ENCODE measurements around the gene SELE. TPM values are rescaled to one million over a fixed set of nuclear protein-coding genes. Genes with fewer than 3 reads are reported as not detected.

The SELE gene
- total and polyA plus RNA-seq, 2 of the 8 experiments (the other 6 are each of a cell fraction or from before 2014, with no cell fraction given): not detected

- Histone ChIP-seq H3K23ac (ENCODE audit: insufficient read length) (no peak overlapping the region), H3K14ac (ENCODE audit: insufficient read length) (no peak overlapping the region), H3K18ac (ENCODE audit: extremely low read depth, low read length) (no peak overlapping the region), H2BK5ac (ENCODE audit: low read depth, low read length) (no peak overlapping the region), H2AK5ac (ENCODE audit: low read depth, low read length) (no peak overlapping the region), H4K5ac (ENCODE audit: insufficient read length, low read depth, low read length) (no peak overlapping the region), H2AFZ (ENCODE audit: low read length) (no peak overlapping the region), H3K23me2 (ENCODE audit: low read depth, low read length) (no peaks in the 10 kb centered on the region), H4K8ac (ENCODE audit: extremely low read depth, insufficient read depth, low read length) (no peak overlapping the region), H3K9me3 (ENCODE audit: insufficient read depth in 2 of 2, low read depth in 1 of 2, low read length in 1 of 2) (no peaks in the 10 kb centered on the region), H2BK12ac (ENCODE audit: low read depth, low read length) (no peak overlapping the region), H3K4me2 (ENCODE audit: insufficient read depth in 1 of 2, low read depth in 2 of 2, low read length in 2 of 2) (no peak overlapping the region), H2BK20ac (ENCODE audit: low read length) (no peak overlapping the region), H2BK120ac (replicated peaks; ENCODE audit: low read depth, low read length) (no peak overlapping the region), H3K4me1 (replicated peaks in 1 of 4; ENCODE audit: control insufficient read depth in 3 of 4, insufficient read depth in 4 of 4, low read length in 3 of 4) (no peaks in the 10 kb centered on the region), H3K79me2 (ENCODE audit: control insufficient read depth in 1 of 2, insufficient read depth in 2 of 2, low read length in 2 of 2) (no peaks in the 10 kb centered on the region), H4K20me1 (replicated peaks in 1 of 2; ENCODE audit: control insufficient read depth in 1 of 2, insufficient read depth in 2 of 2, low read length in 2 of 2) (no peaks in the 10 kb centered on the region), H3K4me3 (ENCODE audit: extremely low read depth in 1 of 4, insufficient read depth in 2 of 4, low read depth in 3 of 4, low read length in 4 of 4) (no peak overlapping the region), H3K9ac (replicated peaks in 1 of 4; ENCODE audit: extremely low read depth in 1 of 4, low read depth in 3 of 4, low read length in 3 of 4) (no peak overlapping the region), H3K56ac (replicated peaks; ENCODE audit: insufficient read length, low read depth, low read length) (no peak overlapping the region), H3K79me1 (ENCODE audit: low read depth, low read length) (no peaks in the 10 kb centered on the region), H2BK15ac (ENCODE audit: low read length) (no peak overlapping the region), H4K91ac (replicated peaks; ENCODE audit: insufficient read length, low read length) (no peak overlapping the region), H3K36me3 (ENCODE audit: control insufficient read depth in 2 of 4, insufficient read depth in 4 of 4, low read length in 3 of 4) (no peaks in the 10 kb centered on the region), H3K27me3 (replicated peaks in 1 of 4; ENCODE audit: control insufficient read depth in 3 of 4, extremely low read depth in 1 of 4, insufficient read depth in 3 of 4, low read length in 3 of 4) (no peaks in the 10 kb centered on the region), H3K4ac (replicated peaks; ENCODE audit: insufficient read length, low read depth, low read length) (no peak overlapping the region), H3K27ac (ENCODE audit: low read depth, low read length) (no peak overlapping the region)
- CTCF ChIA-PET (ENCODE audit: partially characterized antibody): interaction anchor here (0.5 to 1.8 kb wide), 7 partner anchors 83 to 667 kb away, joined by 3 to 6 read pairs (median 3); partner anchors contain the start of gene F5
- DNase-seq (ENCODE audit: low read depth in 1 of 2, low spot score in 2 of 2): no peak
- POLR2A ChIA-PET (ENCODE audit: partially characterized antibody): no interaction called here
- 83% methylated on average over 3 of the region's 3 CpGs; no CpG with 5 or more reads in 1 of the 2 experiments for WGBS, 2 experiments (ENCODE audit: extremely low coverage in 1 of 2, insufficient coverage in 1 of 2, insufficient read length in 1 of 2, insufficient replicate concordance in 2 of 2, low coverage in 1 of 2, low lambda C conversion rate in 2 of 2, missing lambda C conversion rate in 1 of 2)
- FAIRE-seq: no peak
- TF ChIP-seq SUZ12 (IDR thresholded peaks at IDR 0.05; ENCODE audit: low read length) (no peak), POU5F1 (IDR thresholded peaks at IDR 0.05; ENCODE audit: low read depth, low read length) (no peak), ATF2 (IDR thresholded peaks at IDR 0.05; ENCODE audit: low read length) (no peak), SRF (IDR thresholded peaks at IDR 0.05; ENCODE audit: low read depth, low read length) (no peak), MAX (IDR thresholded peaks at IDR 0.05) (no peak), CTBP2 (IDR thresholded peaks at IDR 0.05; ENCODE audit: borderline replicate concordance, insufficient read depth, insufficient read length, low read length) (no peak), EZH2 (IDR thresholded peaks at IDR 0.05; ENCODE audit: low read depth, low read length, severe bottlenecking) (no peak), POLR2AphosphoS5 (IDR thresholded peaks at IDR 0.05; ENCODE audit: low read depth, low read length) (no peak), GABPA (IDR thresholded peaks at IDR 0.05; ENCODE audit: borderline replicate concordance, insufficient read depth, low read length) (no peak), NANOG (IDR thresholded peaks at IDR 0.05; ENCODE audit: insufficient read depth, low read depth, low read length, poor library complexity, severe bottlenecking) (no peak), BACH1 (IDR thresholded peaks at IDR 0.05; ENCODE audit: low read length) (no peak), CEBPB (IDR thresholded peaks at IDR 0.05; ENCODE audit: low read depth, low read length) (no peak), EGR1 (IDR thresholded peaks at IDR 0.05; ENCODE audit: borderline replicate concordance, low read depth, low read length) (no peak)
These were observed 7.0 kb downstream of the SELE start for GRCh38 chr1:169726851-169727250.
